Activated CD4-positive, alpha-beta T cell treated with anti-CD3 and anti-CD28 coated beads, Interleukin-2, Interleukin-6, amounts not matched to agents 100 ng/mL and 50 ng/mL, durations not matched to agents 16 hours and 8 hours (primary cell): ENCODE results near the gene EMC8.
A peak's percentile ranks its signal among the peaks of the same experiment; 100 is the strongest.

Source experiments
- DNase-seq: peaks from one replicate; pipeline ENCODE4 v3.0.0-alpha.2; 2020

EMC8 gene

GRCh38 chr16:85781695-85782370 lies 17.5 kb downstream of the EMC8 start:
- no peak for DNase-seq

- DNase-seq, result no peak
Measured at GRCh38 chr16:85781156-85781555, 18.2 kb downstream of the EMC8 start.

GRCh38 chr16:85780281-85780680 lies 19.1 kb downstream of the EMC8 start:
- no peak for DNase-seq

GRCh38 chr16:85778873-85779272 lies 20.5 kb downstream of the EMC8 start:
- peak; percentile 55 for DNase-seq

GRCh38 chr16:85777583-85778310 lies 21.6 kb downstream of the EMC8 start:
- no peak for DNase-seq

GRCh38 chr16:85774811-85775210 lies 24.5 kb downstream of the EMC8 start:
- no peak for DNase-seq

DNA sequence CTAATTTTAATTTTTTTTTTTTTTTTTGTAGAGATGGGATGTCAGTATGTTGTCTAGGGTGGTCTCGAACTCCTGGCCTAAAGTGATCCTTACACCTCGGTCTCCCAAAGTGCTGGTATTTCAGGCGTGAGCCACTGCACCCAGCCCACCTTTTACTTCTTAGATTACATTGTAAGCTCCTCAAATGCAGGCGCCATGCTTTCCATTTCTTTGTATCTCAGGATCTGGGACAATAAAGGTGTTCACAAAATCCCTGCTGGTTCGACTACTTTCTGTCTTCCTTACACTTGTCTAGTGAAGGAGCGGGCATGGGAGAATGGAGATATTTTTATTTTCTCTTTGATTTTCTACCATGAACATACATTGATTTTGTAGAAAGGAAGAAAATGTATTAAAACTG lies 25.2 kb downstream of the EMC8 start:
- DNase-seq, result no peak

DNA sequence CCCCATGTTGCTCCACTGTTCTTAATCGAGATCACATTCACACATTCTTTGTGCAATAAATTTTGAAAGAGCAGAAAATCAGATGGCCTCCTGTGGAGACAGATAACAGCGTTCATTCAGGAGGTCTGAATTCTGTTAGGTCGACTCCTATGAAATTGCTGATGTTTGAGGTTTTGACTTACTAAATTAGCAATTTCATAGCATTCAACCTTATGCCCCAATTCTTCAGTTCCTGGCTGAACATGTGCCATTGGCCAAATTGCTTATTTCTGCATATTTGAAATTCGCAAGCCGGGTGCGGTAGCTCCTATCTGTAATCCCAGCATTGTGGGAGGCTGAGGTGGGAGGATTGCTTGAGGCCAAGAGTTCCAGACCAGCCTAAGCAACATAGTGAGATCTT lies 26.3 kb downstream of the EMC8 start:
- no peak for DNase-seq

- DNase-seq, result no peak
Measured at GRCh38 chr16:85770741-85771140, 28.6 kb downstream of the EMC8 start.

- no peak for DNase-seq
Measured at GRCh38 chr16:85768199-85768598, 31.1 kb downstream of the EMC8 start.

- no peak for DNase-seq
Measured at GRCh38 chr16:85767531-85767930, 31.8 kb downstream of the EMC8 start.

GRCh38 chr16:85765767-85766166 lies 33.6 kb downstream of the EMC8 start:
- DNase-seq, result no peak

DNA sequence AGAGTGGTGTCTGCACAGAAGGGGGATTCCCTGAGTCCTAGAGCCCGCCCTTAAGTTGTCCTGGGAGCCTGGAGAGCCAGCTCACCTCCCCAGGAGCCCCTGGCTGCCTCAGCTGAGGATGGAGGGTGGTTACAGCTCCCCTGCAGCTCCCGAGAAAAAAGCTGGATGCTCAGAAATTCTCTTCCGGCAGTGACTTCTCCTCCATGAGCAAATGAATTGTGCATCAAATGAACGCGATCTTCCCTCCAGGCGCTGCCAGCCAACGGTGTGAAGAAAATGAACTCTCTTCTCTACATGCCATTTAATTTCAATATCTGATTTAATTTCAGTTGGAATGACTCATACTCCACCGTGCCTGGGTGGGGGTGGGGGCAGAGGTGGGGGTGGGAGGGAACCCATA lies 34.1 kb downstream of the EMC8 start:
- no peak for DNase-seq

DNA sequence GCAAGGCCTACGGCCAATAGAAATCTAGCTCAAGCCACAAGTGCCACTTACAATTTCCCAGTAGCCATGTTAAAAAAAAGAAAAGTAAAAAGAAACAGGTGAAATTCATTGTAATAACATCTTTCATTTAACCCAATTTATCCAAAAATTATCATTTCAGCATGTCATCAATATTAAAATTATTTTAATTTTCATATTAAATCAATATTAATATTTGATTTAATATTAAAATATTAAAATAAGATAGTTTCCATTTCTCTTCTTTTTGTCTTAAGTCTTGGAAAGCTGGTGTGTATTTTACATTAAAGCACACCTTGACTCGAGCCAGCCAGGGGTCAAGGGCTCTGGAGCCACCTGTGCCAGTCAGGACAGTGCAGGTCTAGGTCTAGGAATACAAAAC lies 35.7 kb downstream of the EMC8 start:
- DNase-seq, result no peak

DNA sequence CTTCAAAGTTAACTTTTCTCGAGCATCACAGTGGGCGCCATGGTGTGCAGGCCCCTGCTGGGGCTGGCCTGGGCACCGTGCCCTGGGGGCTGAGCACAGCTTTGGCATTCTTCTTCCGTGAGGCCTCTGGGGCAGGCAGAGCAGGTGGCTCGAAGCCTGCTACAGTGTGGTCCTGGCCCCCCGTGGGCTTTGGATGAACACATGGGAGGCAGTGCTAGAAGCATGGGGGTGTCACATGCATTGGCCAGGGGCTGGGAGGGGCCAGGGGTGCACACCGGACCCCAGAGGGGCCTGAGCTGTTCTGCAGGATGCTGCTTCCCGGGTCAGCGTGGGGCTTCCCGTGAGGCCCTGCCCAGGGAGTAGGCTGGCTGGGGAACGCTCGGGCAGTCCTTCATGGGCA lies 36.4 kb downstream of the EMC8 start:
- no peak for DNase-seq

GRCh38 chr16:85761861-85762260 lies 37.5 kb downstream of the EMC8 start:
- DNase-seq, result no peak

- peak; percentile 38 for DNase-seq
Measured at GRCh38 chr16:85759631-85760419, 39.5 kb downstream of the EMC8 start.

DNA sequence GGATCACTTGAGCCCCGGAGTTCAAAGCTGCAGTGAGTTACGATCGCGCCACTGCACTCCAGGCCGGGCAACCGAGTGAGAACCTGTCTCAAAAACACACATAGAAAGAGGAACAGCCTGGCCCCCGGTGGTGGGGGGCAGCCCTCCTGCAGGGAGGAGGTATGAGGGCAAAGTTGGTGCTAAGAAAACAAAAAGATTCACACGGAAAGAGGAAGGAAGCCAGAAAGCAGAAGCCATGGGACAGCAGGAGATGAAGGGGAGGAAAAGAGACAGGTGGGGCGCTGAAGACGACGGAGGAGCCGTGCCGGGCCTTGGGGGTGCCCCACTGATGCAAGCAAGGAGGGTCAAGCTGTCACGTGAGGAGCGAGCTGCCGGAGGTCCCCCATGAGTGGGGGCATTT lies 40.2 kb downstream of the EMC8 start:
- DNase-seq, result no peak

- peak; percentile 49 for DNase-seq
Measured at GRCh38 chr16:85757341-85757822, 42.0 kb downstream of the EMC8 start.

DNA sequence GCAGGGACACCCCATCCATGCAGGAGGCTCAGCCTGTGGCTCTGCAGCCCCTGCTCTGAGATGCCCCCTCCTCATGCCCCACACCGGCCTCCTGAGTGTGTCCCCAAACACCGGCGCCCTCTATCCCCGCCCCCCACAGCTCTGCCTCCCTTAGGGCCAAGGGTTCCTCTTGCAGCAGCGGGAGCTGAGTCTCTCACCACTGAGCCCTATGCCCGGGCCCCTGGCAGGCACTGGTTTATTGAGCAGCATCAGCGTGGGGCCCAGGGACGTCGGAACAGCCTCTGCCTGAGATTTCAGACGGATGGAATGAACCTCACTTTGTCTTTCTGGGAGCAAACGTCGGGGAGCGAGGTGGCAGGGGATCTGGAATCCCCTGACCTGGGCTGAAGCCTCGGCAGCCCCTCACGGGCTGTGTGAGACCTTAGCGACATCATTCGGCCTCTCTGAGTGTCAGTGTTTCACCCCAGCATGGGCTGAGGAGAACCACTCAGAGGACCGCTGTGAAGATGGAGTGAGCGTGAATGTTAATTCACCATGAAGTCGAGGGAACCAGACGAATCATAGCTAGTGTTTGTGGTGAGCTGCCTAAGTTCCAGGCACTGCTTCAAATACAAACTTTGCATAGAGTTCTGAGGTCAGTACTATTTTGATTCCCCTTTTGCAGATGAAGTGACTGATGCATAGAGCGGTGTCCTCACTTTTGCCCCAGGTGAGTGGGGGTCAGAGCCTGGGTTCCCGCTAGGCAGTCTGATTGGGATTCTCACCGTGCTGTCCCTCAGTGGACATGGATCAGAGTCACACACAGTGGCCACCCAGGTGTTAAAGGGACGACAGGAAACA lies 43.2 kb downstream of the EMC8 start:
- no peak for DNase-seq

DNA sequence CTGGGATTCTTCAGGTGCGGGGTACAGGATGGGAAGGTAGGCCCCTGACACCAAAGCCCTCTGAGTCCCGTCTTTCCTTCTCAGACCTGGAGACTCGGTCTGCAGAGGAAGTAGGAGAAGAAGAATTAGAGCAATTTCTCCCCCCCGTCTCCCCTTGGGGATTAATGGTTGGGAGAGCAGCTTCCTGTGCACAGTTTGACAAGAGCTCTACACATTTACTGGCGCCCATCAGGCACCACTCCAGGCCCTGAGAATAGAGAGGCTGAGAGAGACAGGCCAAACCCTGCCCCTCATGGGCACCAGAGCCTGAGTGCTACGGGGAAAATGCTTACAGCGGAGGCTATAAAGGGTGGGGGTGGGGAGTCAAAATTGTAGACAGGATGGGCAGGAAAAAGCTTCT lies 44.9 kb downstream of the EMC8 start:
- DNase-seq, result no peak

DNA sequence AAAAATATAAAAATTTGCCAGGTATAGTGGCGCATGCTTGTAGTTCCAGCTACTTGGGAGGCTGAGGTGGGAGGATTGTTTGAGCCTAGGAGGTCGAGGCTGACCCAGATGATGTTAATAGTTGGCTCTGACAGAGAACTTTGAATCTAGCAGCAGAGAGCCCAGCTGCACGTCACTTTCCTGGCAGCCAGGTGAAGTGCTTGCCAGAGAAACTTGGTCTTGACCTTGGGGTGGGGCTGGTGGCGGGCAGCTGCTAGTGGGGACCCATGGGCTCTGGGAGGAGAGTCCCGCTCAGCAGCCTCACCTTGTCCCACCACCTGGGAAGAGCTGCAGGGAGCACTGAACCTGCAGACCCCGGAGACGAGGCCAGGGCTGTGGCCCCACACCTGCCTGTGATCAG lies 45.4 kb downstream of the EMC8 start:
- no peak for DNase-seq

DNA sequence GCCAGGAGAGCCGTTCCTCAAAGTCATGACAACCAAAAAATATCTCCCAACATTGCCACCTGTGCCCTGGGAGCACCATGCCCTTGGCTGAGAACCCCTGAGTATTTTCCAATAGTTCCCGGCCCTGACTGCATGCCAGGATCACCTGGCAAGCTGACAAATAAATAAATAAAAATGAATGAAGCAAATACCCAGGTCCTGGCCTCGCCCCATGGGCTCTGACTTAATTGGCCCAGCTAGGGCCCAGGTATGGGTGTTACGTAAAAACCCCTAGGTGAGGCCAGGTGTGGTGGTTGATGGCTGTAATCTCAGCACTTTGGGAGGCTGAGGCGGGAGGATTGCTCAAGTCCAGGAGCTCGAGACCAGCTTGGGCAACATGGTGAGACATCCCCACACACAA lies 45.8 kb downstream of the EMC8 start:
- DNase-seq, result no peak
